Measurements from ENCODE around the gene JAML. TPM values are rescaled to one million over a fixed set of nuclear protein-coding genes. Genes with fewer than 3 reads are reported as not detected.

Gene JAML
- total RNA-seq, 6 experiments from 2014 or later: not detected

- peaks cover 23% of the 10 kb centered on the region for H3K27me3 Mint-ChIP-seq (ENCODE audit: insufficient read depth)
- no peak overlapping the region for H3K27ac Mint-ChIP-seq
- TF ChIP-seq, protein P1, sequence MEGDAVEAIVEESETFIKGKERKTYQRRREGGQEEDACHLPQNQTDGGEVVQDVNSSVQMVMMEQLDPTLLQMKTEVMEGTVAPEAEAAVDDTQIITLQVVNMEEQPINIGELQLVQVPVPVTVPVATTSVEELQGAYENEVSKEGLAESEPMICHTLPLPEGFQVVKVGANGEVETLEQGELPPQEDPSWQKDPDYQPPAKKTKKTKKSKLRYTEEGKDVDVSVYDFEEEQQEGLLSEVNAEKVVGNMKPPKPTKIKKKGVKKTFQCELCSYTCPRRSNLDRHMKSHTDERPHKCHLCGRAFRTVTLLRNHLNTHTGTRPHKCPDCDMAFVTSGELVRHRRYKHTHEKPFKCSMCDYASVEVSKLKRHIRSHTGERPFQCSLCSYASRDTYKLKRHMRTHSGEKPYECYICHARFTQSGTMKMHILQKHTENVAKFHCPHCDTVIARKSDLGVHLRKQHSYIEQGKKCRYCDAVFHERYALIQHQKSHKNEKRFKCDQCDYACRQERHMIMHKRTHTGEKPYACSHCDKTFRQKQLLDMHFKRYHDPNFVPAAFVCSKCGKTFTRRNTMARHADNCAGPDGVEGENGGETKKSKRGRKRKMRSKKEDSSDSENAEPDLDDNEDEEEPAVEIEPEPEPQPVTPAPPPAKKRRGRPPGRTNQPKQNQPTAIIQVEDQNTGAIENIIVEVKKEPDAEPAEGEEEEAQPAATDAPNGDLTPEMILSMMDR (IDR thresholded peaks at IDR 0.05): peak; percentile 65
Measured at GRCh38 chr11:118258410-118258809, 33.6 kb upstream of the JAML start.

GRCh38 chr11:118252688-118253087 is 27.9 kb upstream of the JAML start:
- DNase-seq: no peak
- Mint-ChIP-seq H3K27ac (no peak overlapping the region), H3K27me3 (ENCODE audit: insufficient read depth) (peaks cover 11% of the 10 kb centered on the region), H3K9me3 (no peaks in the 10 kb centered on the region), H3K36me3 (ENCODE audit: low read depth) (no peaks in the 10 kb centered on the region), H3K4me1 (ENCODE audit: low read depth) (peaks cover 9% of the 10 kb centered on the region; the same call in 1 of the 2 replicates), H3K4me3 (no peak overlapping the region)
- TF ChIP-seq, protein P1 (IDR thresholded peaks at IDR 0.05): no peak

More at GRCh38 chr11:118258410-118258809, 33.6 kb upstream of the JAML start:
- H3K36me3 Mint-ChIP-seq (ENCODE audit: low read depth): no peaks in the 10 kb centered on the region
- no peaks in the 10 kb centered on the region for H3K9me3 Mint-ChIP-seq
- DNase-seq: no peak
- H3K4me3 Mint-ChIP-seq: no peak overlapping the region
- H3K4me1 Mint-ChIP-seq (ENCODE audit: low read depth): no peaks in the 10 kb centered on the region

- Mint-ChIP-seq H3K4me1 (ENCODE audit: low read depth) (peaks cover 9% of the 10 kb centered on the region; the same call in 1 of the 2 replicates), H3K27ac (no peak within 1 kb of the TSS), H3K4me3 (peak within 1 kb of the TSS; percentile 63; the same call in 1 of the 2 replicates), H3K36me3 (ENCODE audit: low read depth) (no peaks in the 10 kb centered on the region), H3K27me3 (ENCODE audit: insufficient read depth) (peaks cover 13% of the 10 kb centered on the region), H3K9me3 (no peaks in the 10 kb centered on the region)
- DNase-seq: no peak
- TF ChIP-seq, protein P1 (IDR thresholded peaks at IDR 0.05): no peak
Measured at GRCh38 chr11:118251858-118252652, 27.2 kb upstream of the JAML start, which contains the start of gene MPZL3. Gene MPZL3 (minus strand): TSS chr11:118252365. CDS start chr11:118252294, 71 bp downstream.

DNA sequence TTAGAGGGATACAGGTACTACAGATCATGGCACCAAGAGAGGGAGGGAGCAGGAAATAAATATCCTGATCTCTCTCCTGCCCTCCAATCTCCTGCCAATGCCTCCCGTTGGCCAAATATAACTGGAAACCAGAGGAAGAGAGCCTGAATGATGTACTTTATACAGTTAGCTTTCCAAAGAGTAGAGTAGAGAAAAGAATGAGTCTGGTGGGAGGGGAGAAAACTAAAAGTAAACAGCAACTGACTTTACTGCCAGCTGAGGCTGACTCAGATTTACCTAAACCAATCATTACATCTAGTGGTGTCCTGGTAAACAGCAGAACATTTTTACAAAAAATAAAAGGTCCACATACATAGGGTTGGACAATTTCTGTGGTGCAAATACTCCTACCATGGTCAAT is 22.2 kb upstream of the JAML start:
- TF ChIP-seq, protein P1 (IDR thresholded peaks at IDR 0.05): no peak
- no peak for DNase-seq
- H3K36me3 Mint-ChIP-seq (ENCODE audit: low read depth): no peaks in the 10 kb centered on the region
- H3K4me1 Mint-ChIP-seq (ENCODE audit: low read depth): peaks cover 4% of the 10 kb centered on the region; the same call in 1 of the 2 replicates
- H3K27ac Mint-ChIP-seq: no peak overlapping the region
- no peaks in the 10 kb centered on the region for H3K9me3 Mint-ChIP-seq
- peaks cover 33% of the 10 kb centered on the region for H3K27me3 Mint-ChIP-seq (ENCODE audit: insufficient read depth)
- H3K4me3 Mint-ChIP-seq: no peak overlapping the region

DNA sequence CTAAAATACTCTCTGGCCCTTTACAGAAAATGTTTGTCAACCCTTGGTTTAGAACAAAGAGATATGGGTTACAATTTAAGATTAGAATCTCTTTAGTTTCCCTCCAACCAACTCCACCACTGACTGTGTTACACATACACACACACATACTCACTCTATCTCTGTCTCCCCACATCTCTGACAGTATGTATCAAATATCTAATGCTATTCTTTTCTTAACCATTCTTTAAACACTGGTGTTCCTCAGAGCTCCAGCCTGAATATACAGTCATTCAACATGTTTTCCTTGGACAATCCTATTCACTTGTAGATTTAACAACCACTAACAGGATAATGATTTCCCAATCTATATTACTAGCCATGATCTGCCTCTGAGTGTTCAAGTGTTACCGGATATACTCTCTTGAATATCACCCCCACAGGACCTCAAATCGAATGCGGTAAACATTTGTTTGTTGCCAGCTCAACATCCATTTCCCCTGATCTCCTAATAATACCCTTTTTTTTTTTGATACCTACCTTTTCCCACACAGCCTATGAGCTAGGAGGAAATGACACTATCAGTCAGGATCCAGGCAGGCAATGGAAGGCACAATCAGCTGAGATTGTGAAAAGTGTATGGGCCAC is 21.2 kb upstream of the JAML start:
- TF ChIP-seq, protein P1 (IDR thresholded peaks at IDR 0.05): no peak
- Mint-ChIP-seq H3K4me3 (no peak overlapping the region), H3K27ac (no peak overlapping the region), H3K9me3 (no peaks in the 10 kb centered on the region), H3K4me1 (ENCODE audit: low read depth) (no peaks in the 10 kb centered on the region; the same call in 1 of the 2 replicates), H3K27me3 (ENCODE audit: insufficient read depth) (peaks cover 36% of the 10 kb centered on the region), H3K36me3 (ENCODE audit: low read depth) (no peaks in the 10 kb centered on the region)
- DNase-seq: no peak
